Glutamatergic neuron (in vitro differentiated cells): ENCODE measurements around the gene GALNT9. TPM values are rescaled to one million over a fixed set of nuclear protein-coding genes. Genes with fewer than 3 reads are reported as not detected.

Experiments
- DNase-seq: peaks from one replicate; pipeline ENCODE4 v3.0.0; 2022
- H3K27ac Mint-ChIP-seq: one replicate; pipeline ENCODE4 v1.8.0; 2020; ENCODE audit warnings: mild to moderate bottlenecking, mixed read lengths, inconsistent platforms; ENCODE audit not compliant: unreplicated experiment
- H3K27me3 Mint-ChIP-seq: one replicate; pipeline ENCODE4 v1.8.0; 2020; ENCODE audit warnings: mild to moderate bottlenecking, moderate library complexity, mixed read lengths, inconsistent platforms; ENCODE audit not compliant: unreplicated experiment
- H3K36me3 Mint-ChIP-seq: one replicate; pipeline ENCODE4 v1.8.0; 2020; ENCODE audit warnings: mild to moderate bottlenecking, mixed read lengths, inconsistent platforms; ENCODE audit not compliant: unreplicated experiment
- H3K4me1 Mint-ChIP-seq: one replicate; pipeline ENCODE4 v1.8.0; 2020; ENCODE audit warnings: mild to moderate bottlenecking, low read depth, mixed read lengths, inconsistent platforms; ENCODE audit not compliant: unreplicated experiment
- H3K4me3 Mint-ChIP-seq: one replicate; pipeline ENCODE4 v1.8.0; 2020; ENCODE audit warnings: mild to moderate bottlenecking, mixed read lengths, inconsistent platforms; ENCODE audit not compliant: unreplicated experiment
- H3K9me3 Mint-ChIP-seq: one replicate; pipeline ENCODE4 v1.8.0; 2020; ENCODE audit warnings: mild to moderate bottlenecking, moderate library complexity, mixed read lengths, inconsistent platforms; ENCODE audit not compliant: unreplicated experiment
- CTCF ChIP-seq: fragments of 200-600 bp; sonication (generic); IDR thresholded peaks from one replicate; pipeline ENCODE4 v1.5.0; 2021; ENCODE audit not compliant: partially characterized antibody, unreplicated experiment
- total RNA-seq: library from RNA; stranded (reverse); fragmentation: NEBNext Ultra II Directional; extraction: Animal tissue kit (Norgen Biotek cat#: 25700); gene quantifications from one replicate; pipeline ENCODE4 v1.2.1, GENCODE V29; 2021; ENCODE audit not compliant: unreplicated experiment

GALNT9 gene
- total RNA-seq, 1 donor from 2014 or later: 13.7 TPM

- peaks cover 15% of the 10 kb centered on the region for H3K36me3 Mint-ChIP-seq
- H3K4me1 Mint-ChIP-seq: no peaks in the 10 kb centered on the region
- DNase-seq: no peak
- peak overlapping the region; percentile 95 for H3K4me3 Mint-ChIP-seq
- H3K27ac Mint-ChIP-seq: peak overlapping the region; percentile 91
- H3K9me3 Mint-ChIP-seq: peaks cover 11% of the 10 kb centered on the region
- peaks cover 6% of the 10 kb centered on the region for H3K27me3 Mint-ChIP-seq
- no peak for TF ChIP-seq CTCF
Observed at GRCh38 chr12:132188916-132189325, 140.5 kb downstream of the GALNT9 start.

- Mint-ChIP-seq H3K4me1 (no peaks in the 10 kb centered on the region), H3K9me3 (peaks cover 11% of the 10 kb centered on the region), H3K27me3 (peaks cover 6% of the 10 kb centered on the region), H3K4me3 (no peak overlapping the region), H3K27ac (no peak overlapping the region), H3K36me3 (peaks cover 13% of the 10 kb centered on the region)
- no peak for TF ChIP-seq CTCF
- no peak for DNase-seq
Observed at GRCh38 chr12:132188451-132188901, 140.9 kb downstream of the GALNT9 start.

- DNase-seq: no peak
- Mint-ChIP-seq H3K4me1 (no peaks in the 10 kb centered on the region), H3K27ac (no peak overlapping the region), H3K27me3 (peaks cover 8% of the 10 kb centered on the region), H3K4me3 (no peak overlapping the region), H3K9me3 (peaks cover 15% of the 10 kb centered on the region), H3K36me3 (peaks cover 17% of the 10 kb centered on the region)
- no peak for TF ChIP-seq CTCF
Observed at GRCh38 chr12:132187646-132188450, 141.5 kb downstream of the GALNT9 start.

- Mint-ChIP-seq H3K9me3 (peaks cover 15% of the 10 kb centered on the region), H3K4me3 (no peak overlapping the region), H3K27ac (no peak overlapping the region), H3K36me3 (peaks cover 17% of the 10 kb centered on the region), H3K4me1 (no peaks in the 10 kb centered on the region), H3K27me3 (peaks cover 8% of the 10 kb centered on the region)
- no peak for DNase-seq
- no peak for TF ChIP-seq CTCF
Observed at GRCh38 chr12:132186857-132187620, 142.3 kb downstream of the GALNT9 start.
